ENCODE measurements around the gene PPP2R2D. TPM values are rescaled to one million over a fixed set of nuclear protein-coding genes. Genes with fewer than 3 reads are reported as not detected.

Gene PPP2R2D
- polyA plus RNA-seq, 1 donor (not counting 4 experiments of a cell fraction or from before 2014, with no cell fraction given): 49.1 TPM

- Histone ChIP-seq H3K27ac (ENCODE audit: control insufficient read depth, insufficient read depth, low read length) (no peak overlapping the region), H3K4me2 (ENCODE audit: control insufficient read depth, extremely low read depth, insufficient read depth, low read depth, low read length) (no peak overlapping the region), H3K36me3 (ENCODE audit: control insufficient read depth in 2 of 2, extremely low read depth in 1 of 2, insufficient read depth in 2 of 2, low read length in 2 of 2) (peaks cover 30 to 31% of the 10 kb centered on the region in 2 experiments), H3K9ac (ENCODE audit: control insufficient read depth, extremely low read depth, insufficient read depth, low read length) (no peak overlapping the region), H3K27me3 (ENCODE audit: control insufficient read depth, extremely low read depth, insufficient read depth, low read length) (no peaks in the 10 kb centered on the region), H3K4me3 (ENCODE audit: control insufficient read depth in 2 of 3, extremely low read depth in 1 of 3, insufficient read depth in 2 of 3, low read depth in 1 of 3, low read length in 3 of 3) (no peak overlapping the region), H3K4me1 (ENCODE audit: control insufficient read depth, extremely low read depth, insufficient read depth, low read length) (no peaks in the 10 kb centered on the region), H4K20me1 (ENCODE audit: control insufficient read depth, extremely low read depth, insufficient read depth, low read length) (peaks cover 3% of the 10 kb centered on the region), H2AFZ (ENCODE audit: control insufficient read depth, low read length) (no peak overlapping the region), H3K9me1 (ENCODE audit: control insufficient read depth, extremely low read depth, insufficient read depth, low read length) (no peaks in the 10 kb centered on the region), H3K79me2 (ENCODE audit: control insufficient read depth, insufficient read depth, low read length) (no peaks in the 10 kb centered on the region), H3K9me3 (ENCODE audit: control insufficient read depth, low read depth, low read length) (no peaks in the 10 kb centered on the region)
- TF ChIP-seq CTCF (optimal IDR thresholded peaks at IDR 0.05 in 1 of 3, IDR thresholded peaks at IDR 0.05 in 1 of 3, conservative IDR thresholded peaks at IDR 0.05 in 1 of 3; ENCODE audit: extremely low read depth in 1 of 3, insufficient read depth in 2 of 3, low read length in 3 of 3): no peak
- TF ChIP-seq EZH2 (IDR thresholded peaks at IDR 0.05; ENCODE audit: low read length): no peak
- FAIRE-seq (no peak), DNase-seq (ENCODE audit: low read depth, low spot score) (no peak)
- dilution Hi-C loops (cut with MboI; ENCODE audit: extremely low pct_ligation_motif_present, low sequenced_read_pairs): no loop called here
Measured at GRCh38 chr10:131959841-131960240, 59.0 kb downstream of the PPP2R2D start.

DNA sequence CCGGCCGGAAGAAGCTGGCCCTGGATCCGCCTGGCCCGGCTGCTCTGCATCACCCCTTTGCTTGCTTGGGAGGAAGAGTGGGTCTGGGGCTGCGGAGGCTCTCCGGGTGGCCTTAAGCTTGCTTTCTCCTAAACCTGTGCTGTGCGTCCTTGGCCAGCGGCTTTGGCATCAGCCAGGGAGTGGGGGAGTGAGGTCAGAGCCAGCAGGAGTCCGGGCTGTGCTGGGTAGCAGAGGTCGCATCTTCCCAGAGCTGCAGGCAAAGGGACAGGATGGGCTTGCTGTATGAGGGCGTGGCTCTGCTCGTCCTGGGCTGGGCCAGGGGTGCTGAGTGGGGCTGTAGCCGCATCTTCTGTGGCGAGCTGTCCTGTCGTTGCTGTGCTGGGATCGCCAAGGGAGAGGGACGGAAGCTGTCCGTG is 59.8 kb downstream of the PPP2R2D start:
- Histone ChIP-seq H3K79me2 (ENCODE audit: control insufficient read depth, insufficient read depth, low read length) (no peaks in the 10 kb centered on the region), H3K9me1 (ENCODE audit: control insufficient read depth, extremely low read depth, insufficient read depth, low read length) (no peaks in the 10 kb centered on the region), H3K27me3 (ENCODE audit: control insufficient read depth, extremely low read depth, insufficient read depth, low read length) (no peaks in the 10 kb centered on the region), H3K9ac (ENCODE audit: control insufficient read depth, extremely low read depth, insufficient read depth, low read length) (no peak overlapping the region), H4K20me1 (ENCODE audit: control insufficient read depth, extremely low read depth, insufficient read depth, low read length) (peaks cover 3% of the 10 kb centered on the region), H3K4me2 (ENCODE audit: control insufficient read depth, extremely low read depth, insufficient read depth, low read depth, low read length) (no peak overlapping the region), H3K36me3 (ENCODE audit: control insufficient read depth in 2 of 2, extremely low read depth in 1 of 2, insufficient read depth in 2 of 2, low read length in 2 of 2) (peaks cover 26 to 28% of the 10 kb centered on the region in 2 experiments), H3K27ac (ENCODE audit: control insufficient read depth, insufficient read depth, low read length) (no peak overlapping the region), H2AFZ (ENCODE audit: control insufficient read depth, low read length) (no peak overlapping the region), H3K9me3 (ENCODE audit: control insufficient read depth, low read depth, low read length) (no peaks in the 10 kb centered on the region), H3K4me1 (ENCODE audit: control insufficient read depth, extremely low read depth, insufficient read depth, low read length) (no peaks in the 10 kb centered on the region), H3K4me3 (ENCODE audit: control insufficient read depth in 2 of 3, extremely low read depth in 1 of 3, insufficient read depth in 2 of 3, low read depth in 1 of 3, low read length in 3 of 3) (no peak overlapping the region)
- FAIRE-seq (no peak), DNase-seq (ENCODE audit: low read depth, low spot score) (no peak)
- no peak for TF ChIP-seq EZH2 (IDR thresholded peaks at IDR 0.05; ENCODE audit: low read length)
- TF ChIP-seq CTCF (optimal IDR thresholded peaks at IDR 0.05 in 1 of 3, IDR thresholded peaks at IDR 0.05 in 1 of 3, conservative IDR thresholded peaks at IDR 0.05 in 1 of 3; ENCODE audit: extremely low read depth in 1 of 3, insufficient read depth in 2 of 3, low read length in 3 of 3): no peak
- dilution Hi-C loops (cut with MboI; ENCODE audit: extremely low pct_ligation_motif_present, low sequenced_read_pairs): no loop called here

Measured in keratinocyte (primary cell).